GM18909 (cell line): Measurements from ENCODE around the gene WDR35.

Source experiments
- ATAC-seq: cut with Tn5 transposase; IDR thresholded peaks from one replicate; pipeline ENCODE4 v1.9.1; 2021; ENCODE audit warnings: mild to moderate bottlenecking; ENCODE audit not compliant: unreplicated experiment, poor library complexity

The WDR35 gene

DNA sequence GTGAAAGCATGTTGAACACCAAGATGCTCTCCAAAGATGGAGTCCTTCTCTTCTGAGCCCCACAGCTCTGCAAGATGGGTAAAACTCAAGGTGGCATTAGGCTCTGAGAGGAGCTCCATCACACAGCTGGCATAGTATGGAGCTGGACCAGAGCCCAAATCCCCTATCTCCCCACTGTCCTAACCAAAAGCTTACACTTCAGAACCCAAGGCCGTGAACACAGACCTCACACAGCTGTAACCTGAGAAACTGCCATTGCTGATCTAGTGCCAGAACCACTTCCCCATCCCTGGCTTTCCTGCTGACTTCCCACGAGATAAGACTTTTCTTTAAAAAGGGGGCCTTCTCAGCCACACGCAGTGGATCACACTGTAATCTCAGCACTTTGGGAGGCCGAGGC, 113.2 kb downstream of the WDR35 start:
- ATAC-seq: no peak

DNA sequence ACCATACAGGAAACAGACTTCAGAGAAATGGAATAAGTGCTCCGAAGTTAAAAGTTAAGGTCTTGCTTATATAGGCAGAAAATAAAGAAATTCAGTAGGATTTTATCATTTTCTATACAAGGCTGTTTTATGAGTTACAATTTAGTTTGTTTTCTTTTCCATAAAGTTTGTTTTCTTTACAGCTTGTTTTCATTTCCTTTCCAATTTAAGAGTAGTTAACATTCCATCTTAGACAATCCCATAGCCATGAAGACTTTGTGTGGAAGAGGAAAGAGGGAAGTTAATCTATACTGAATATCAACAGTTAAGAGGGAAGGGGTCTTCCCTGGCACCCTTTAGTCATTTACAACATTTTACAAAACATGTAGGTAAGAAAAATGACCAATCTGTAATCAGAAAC, 114.6 kb downstream of the WDR35 start:
- ATAC-seq: no peak

- ATAC-seq: no peak
Measured at GRCh38 chr2:19874726-19875125, 115.2 kb downstream of the WDR35 start.

DNA sequence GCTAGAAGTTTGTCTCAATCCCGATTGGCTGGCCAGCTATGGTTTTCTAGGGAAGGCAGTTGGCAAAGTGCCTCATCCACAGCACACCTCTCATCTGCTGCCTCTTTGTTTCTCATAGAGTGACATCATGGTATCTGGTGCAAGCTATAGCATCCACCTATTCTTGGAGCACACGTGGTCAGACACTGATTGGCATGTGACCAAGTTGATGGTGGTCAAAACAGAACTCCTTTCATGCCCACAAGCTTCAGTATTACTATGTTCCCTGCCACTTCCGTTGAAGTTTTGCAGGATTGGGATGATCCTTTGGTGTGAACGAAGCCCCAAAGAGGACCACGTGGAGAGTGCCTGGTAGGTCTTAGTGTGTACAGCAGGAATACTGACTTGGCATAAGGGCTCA, 116.9 kb downstream of the WDR35 start:
- no peak for ATAC-seq

DNA sequence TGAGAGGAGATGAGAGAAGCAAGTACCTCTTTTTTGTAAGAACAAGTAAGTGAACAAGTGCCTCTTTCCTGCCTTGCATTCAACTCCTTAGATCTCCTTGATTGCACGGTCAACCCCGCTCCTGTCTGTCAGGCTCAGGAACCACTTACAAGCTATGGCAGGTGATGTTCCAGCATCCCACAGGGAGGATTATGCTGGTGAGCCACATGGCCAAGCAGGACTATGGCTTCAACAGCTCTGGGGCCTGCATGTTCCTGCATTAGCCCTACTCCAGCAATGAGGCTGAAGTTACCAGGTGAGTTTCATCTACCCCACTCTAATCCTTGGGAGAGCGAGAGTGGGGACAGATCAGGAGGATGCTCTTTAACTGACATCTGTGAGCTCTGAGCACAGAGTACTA, 117.6 kb downstream of the WDR35 start:
- no peak for ATAC-seq

DNA sequence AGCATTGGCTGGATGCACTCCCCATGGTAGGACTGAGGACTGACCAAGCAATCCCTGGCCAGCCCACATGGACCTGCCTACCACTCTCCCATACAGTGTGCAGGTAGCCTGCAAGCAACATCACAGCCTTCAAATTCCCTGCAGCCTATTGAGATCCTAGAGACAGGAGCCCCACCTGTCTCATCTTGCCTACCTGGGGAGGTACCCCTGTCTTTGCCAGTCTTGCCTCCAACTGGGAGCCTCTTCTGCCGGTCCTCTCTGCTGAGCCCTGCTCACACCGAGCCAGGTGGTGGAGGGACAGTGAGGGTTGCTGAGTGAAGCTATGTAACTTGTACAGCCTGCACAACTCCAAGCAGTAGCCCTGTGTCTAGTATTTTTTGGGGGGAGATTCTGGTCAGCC, 118.1 kb downstream of the WDR35 start:
- ATAC-seq: no peak

GRCh38 chr2:19870792-19871191, 119.1 kb downstream of the WDR35 start:
- no peak for ATAC-seq

- peak; percentile 74 for ATAC-seq
Measured at GRCh38 chr2:19868701-19869580, 121.0 kb downstream of the WDR35 start.

DNA sequence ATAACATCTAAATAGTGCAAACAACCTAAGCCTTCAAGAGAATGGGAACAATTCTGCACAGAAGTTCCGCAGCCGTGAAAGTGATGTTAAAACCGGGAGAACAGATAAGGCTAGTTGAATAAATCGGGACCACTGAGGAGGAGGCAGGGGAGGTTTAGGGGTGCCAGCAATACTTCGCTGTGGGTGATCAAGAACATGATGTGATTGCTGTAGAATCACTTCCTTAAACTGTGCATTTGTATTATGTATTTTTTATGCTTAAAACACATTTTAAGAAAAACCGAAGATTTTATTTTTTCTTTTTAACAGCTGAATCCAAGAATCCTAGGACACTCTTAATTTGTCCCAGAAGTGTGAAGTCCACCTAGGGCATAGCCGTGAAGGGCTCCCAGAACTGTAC, 121.7 kb downstream of the WDR35 start:
- no peak for ATAC-seq

DNA sequence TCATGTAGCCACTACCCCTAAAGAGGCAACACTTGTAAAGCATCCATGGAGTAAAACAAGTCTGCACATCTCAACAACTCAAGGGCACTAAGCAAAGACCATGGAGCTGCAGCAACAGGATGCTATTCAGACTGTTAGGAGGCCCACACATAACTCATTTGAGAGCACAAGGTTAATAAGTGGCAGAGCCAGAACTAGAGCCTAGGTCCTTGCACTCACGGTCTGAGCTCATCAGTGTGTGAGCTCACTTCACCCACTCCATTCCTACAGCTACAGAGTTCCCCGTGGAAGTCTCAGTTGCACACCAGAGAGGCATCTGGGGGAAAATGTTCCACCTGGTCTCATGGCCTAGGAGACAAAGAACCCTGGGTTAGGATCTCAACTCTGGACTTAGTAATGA, 123.1 kb downstream of the WDR35 start:
- ATAC-seq: peak; percentile 67

GRCh38 chr2:19865151-19865550, 124.8 kb downstream of the WDR35 start:
- ATAC-seq: no peak

- ATAC-seq: no peak
Measured at GRCh38 chr2:19864381-19864780, 125.5 kb downstream of the WDR35 start.

GRCh38 chr2:19863303-19864041, 126.4 kb downstream of the WDR35 start:
- peak; percentile 71 for ATAC-seq

- no peak for ATAC-seq
Measured at GRCh38 chr2:19861813-19862212, 128.1 kb downstream of the WDR35 start.
